Measurements from ENCODE around the gene EML2.
"Not testable (repeated sequence)": the region's sequence is repeated elsewhere in the genome, so short reads cannot be mapped to it uniquely, and the experiment has no call there.

Gene EML2

GRCh38 chr19:45638930-45639729 lies at the start of gene EML2:
Gene EML2, minus strand, starts transcription at chr19:45639397. Its CDS starts 21 bp downstream, at chr19:45639376.
- no peak for DNase-seq

- DNase-seq: no peak
These were observed 48.4 kb upstream of the EML2 start for GRCh38 chr19:45687599-45687998.

DNA sequence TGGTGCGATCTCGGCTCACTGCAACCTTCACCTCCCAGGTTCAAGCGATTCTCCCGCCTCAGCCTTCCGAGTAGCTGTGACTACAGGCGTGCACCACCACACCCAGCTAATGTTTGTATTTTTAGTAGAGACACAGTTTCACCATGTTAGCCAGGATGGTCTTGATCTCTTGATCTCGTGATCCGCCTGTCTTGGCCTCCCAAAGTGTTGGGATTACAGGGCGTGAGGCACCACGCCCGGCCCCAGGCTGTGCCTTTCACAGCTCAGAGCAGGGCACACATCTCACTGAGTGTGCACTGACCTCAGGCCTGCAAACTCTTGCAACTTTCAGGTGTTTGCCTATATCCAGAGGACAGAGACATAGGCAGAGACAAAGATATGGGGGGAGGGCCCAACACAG lies 45.8 kb upstream of the EML2 start:
- DNase-seq: not testable (repeated sequence)

DNA sequence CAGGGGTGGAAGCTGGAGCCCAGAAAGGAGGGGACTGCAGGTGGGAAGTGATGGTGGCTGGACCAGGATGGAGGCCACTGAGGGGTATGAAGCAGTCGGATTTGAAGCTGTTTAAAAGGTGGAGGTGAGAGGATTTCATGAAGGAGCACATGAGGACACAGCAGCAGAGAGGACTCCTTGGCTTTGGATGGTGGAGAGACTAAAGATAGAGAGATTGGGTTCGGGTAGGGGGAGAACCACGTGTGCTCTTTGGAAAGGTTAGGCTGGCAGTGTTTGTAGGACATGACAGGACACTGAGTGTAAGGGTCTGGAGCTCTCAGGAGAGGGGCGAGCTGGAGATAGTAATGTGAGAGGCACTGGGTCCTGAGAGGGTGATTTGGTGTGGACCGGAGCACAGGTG lies 43.7 kb upstream of the EML2 start:
- no peak for DNase-seq

DNA sequence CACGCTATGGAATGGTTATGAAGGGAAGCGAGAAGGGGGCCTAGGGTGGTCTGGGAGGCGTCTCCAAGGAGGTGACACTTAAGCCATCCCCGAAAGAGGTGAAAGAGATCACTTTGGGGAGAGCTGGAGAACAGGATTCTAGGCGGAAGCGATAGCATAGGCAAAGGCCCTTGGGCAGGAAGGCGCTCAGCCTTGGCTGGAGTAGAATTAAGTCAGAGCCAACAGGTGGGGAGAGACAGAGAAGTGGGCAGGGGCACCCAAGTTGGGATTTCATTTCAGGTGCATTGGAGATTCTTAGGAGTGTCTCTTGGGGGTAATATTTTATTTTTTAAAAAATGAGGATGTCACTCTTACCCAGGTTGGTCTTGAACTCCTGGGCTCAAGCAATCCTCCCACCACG lies 42.9 kb upstream of the EML2 start:
- DNase-seq: no peak

DNA sequence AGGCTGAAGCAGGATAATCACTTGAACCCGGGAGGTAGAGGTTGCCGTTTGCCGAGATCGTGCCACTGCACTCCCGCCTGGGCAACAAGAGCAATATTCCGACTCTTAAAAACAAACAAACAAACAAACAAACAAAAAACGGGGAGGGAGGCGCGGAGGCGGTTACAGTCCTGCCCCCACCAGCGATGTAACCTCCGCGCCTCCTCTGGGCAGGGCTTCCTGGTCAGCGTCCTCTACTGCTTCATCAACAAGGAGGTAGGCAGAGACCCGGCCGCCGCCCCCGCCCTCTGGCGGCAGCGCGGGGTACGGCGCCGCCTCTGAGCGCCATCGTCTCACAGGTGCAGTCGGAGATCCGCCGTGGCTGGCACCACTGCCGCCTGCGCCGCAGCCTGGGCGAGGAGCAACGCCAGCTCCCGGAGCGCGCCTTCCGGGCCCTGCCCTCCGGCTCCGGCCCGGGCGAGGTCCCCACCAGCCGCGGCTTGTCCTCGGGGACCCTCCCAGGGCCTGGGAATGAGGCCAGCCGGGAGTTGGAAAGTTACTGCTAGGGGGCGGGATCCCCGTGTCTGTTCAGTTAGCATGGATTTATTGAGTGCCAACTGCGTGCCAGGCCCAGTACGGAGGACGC lies 42.3 kb upstream of the EML2 start:
- DNase-seq: peak; percentile 61

GRCh38 chr19:45677351-45678230 lies 38.4 kb upstream of the EML2 start:
- peak; percentile 79 for DNase-seq

DNA sequence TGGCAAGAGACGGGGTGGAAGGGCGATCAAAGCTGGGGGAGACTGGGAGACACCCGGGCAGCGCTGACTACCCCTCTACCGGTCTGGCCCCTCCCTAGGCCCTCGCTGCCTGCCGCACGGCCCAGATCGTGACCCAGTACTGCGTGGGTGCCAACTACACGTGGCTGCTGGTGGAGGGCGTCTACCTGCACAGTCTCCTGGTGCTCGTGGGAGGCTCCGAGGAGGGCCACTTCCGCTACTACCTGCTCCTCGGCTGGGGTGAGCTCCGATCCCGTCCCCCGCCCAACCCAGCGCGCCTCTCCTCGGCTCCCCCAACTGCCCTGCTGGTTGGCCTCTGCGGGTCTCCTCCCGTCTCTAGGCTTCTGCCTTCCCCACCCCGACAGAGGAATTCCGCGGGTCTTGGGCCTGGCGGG lies 37.7 kb upstream of the EML2 start:
- DNase-seq: no peak

DNA sequence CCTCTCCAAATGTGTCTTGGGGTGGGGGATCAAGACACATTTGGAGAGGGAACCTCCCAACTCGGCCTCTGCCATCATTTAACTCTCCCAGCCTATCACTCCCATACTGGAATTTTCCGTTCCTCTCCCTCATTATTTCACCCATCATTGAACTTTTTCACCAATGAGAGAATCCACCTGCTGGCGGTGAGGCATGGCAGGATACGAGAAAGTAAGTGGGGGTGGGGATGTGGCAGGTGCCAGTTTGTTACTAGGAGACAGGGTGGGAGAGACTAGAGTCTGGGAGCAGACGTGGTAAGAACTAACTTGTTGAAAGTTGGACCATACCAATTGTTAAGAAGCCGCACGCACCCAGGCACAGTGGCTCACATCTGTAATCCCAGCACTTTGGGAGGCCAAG lies 35.7 kb upstream of the EML2 start:
- DNase-seq: no peak

- peak; percentile 30 for DNase-seq
These were observed 31.7 kb upstream of the EML2 start for GRCh38 chr19:45670670-45671453.

GRCh38 chr19:45668342-45668871 lies 29.2 kb upstream of the EML2 start:
- DNase-seq: no peak

- DNase-seq: no peak
These were observed 28.6 kb upstream of the EML2 start, which contains the start of gene GIPR for GRCh38 chr19:45667620-45668341. Gene GIPR, plus strand, starts transcription at chr19:45668221. Its CDS starts 1,300 bp downstream, at chr19:45669521.

GRCh38 chr19:45664575-45664974 lies 25.4 kb upstream of the EML2 start:
- DNase-seq: no peak

- no peak for DNase-seq
These were observed 24.6 kb upstream of the EML2 start for GRCh38 chr19:45663800-45664199.

DNA sequence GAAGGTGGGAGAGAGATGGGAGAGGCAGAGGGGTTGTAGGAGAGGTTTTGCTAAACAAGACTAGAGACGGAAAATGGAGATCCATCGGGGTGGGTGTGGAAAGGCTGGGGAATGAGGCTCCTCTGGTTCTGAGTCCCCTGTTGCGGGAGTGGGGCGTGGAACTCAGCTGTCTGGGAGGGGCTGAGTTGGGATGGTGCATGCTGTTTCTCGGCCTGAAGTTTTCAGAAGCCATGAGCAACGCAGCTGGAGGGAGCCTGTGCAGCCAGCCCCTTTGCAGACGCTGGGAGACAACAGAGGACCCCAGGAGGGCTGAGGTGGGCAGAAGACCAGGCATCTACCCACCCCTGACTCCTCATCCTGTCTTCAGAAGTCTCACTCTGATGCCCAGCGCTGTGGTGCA lies 21.4 kb upstream of the EML2 start:
- no peak for DNase-seq

- no peak for DNase-seq
These were observed 20.0 kb upstream of the EML2 start for GRCh38 chr19:45659096-45659729.

DNA sequence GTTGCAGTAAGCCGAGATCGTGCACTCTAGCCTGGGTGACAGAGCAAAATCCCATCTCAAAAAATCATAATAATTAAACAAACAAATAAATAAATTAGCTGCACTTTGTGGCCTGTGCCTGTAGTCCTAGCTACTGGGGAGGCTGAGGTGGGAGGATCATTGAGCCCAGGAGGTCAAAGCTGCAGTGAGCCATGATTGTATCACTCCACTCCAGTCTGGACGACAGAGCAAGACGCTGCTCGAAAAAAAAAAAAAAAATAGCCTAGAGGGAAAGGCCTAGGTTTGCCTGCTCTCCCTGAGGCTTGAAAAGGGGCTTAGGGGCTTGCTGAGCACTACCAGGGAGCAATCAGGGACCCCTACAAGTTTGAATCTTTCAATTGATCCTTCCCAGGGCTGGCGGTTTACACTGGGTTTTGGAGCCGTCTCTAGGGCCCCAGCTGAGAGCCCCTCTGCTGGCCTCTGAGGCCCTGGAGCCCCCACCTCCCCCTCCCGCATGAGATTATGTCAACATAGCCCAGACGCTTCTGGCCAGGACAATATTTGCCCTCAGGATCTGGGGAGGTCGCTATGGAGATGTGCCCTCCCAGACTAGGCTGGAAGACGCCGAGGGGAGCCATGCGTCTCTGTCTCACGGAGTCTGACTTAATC lies 18.4 kb upstream of the EML2 start:
- DNase-seq: no peak

DNA sequence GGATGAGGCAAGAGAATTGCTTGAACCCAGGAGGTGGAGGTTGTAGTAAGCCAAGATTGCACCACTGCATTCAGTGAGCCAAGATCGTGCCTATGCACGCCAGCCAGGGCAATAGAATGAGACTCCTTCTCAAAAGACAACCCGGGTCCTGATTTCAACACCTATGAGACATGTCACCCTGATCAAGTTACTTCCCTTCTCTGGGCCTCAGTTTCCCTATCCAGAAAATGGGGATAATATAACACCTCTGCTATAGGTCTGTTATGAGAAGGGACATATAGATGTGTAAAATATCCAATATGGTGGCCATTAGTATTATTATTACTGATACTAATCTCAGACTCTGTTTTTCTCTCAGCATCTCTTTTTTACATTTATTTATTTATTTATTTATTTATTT lies 15.9 kb upstream of the EML2 start:
- DNase-seq: no peak

- DNase-seq: no peak
These were observed 14.4 kb upstream of the EML2 start for GRCh38 chr19:45653634-45654033.

DNA sequence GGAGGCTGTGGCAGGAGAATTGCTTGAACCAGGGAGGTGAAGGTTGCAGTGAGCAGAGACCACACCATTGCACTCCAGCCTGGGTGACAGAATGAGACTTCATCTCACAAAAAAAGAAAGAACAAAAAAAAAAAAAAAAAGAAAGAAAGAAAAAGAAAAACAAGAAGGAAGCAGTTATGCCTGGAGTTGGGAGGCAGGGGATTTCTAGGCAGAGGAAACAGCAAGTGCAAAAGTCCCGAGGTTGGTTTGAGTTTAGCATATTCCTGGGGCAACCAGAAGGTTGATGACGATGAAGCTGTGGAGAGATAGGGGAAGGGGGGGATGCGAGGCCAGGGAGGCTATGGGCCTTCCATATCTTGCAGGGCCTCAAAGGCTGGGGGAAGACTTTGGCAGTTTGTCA lies 11.5 kb upstream of the EML2 start:
- DNase-seq: no peak

- DNase-seq: no peak
These were observed 7.1 kb upstream of the EML2 start for GRCh38 chr19:45646345-45646698.

Measured in NCI-H2227 treated with DMSO at 0.1 percent for 48 hours (cell line).